Rectal smooth muscle tissue (tissue), 1 donor: ENCODE results near the gene GPC5.
"Not testable (repeated sequence)": the region's sequence is repeated elsewhere in the genome, so short reads cannot be mapped to it uniquely, and the experiment has no call there.

Source experiments
- H3K27ac ChIP-seq: one replicate; pipeline ENCODE4 v1.7.0; 2013; ENCODE audit warnings: low read depth, low read length, inconsistent platforms
- H3K27me3 ChIP-seq: one replicate; pipeline ENCODE4 v1.7.0; 2013; ENCODE audit warnings: low read length; ENCODE audit not compliant: control insufficient read depth, insufficient read depth
- H3K36me3 ChIP-seq: one replicate; pipeline ENCODE4 v1.7.0; 2013; ENCODE audit warnings: low read length; ENCODE audit not compliant: control insufficient read depth, insufficient read depth
- H3K4me1 ChIP-seq: one replicate; pipeline ENCODE4 v1.7.0; 2013; ENCODE audit warnings: low read length; ENCODE audit not compliant: control insufficient read depth, insufficient read depth
- H3K4me3 ChIP-seq: one replicate; pipeline ENCODE4 v1.7.0; 2013; ENCODE audit warnings: low read length
- H3K9ac ChIP-seq: one replicate; pipeline ENCODE4 v1.7.0; 2013; ENCODE audit warnings: low read length

The GPC5 gene

GRCh38 chr13:91764527-91764926 lies 366.1 kb downstream of the GPC5 start:
- Histone ChIP-seq H3K36me3 (no peaks in the 10 kb centered on the region), H3K9ac (no peak overlapping the region), H3K27me3 (no peaks in the 10 kb centered on the region), H3K4me3 (no peak overlapping the region), H3K27ac (no peak overlapping the region), H3K4me1 (no peaks in the 10 kb centered on the region)

DNA sequence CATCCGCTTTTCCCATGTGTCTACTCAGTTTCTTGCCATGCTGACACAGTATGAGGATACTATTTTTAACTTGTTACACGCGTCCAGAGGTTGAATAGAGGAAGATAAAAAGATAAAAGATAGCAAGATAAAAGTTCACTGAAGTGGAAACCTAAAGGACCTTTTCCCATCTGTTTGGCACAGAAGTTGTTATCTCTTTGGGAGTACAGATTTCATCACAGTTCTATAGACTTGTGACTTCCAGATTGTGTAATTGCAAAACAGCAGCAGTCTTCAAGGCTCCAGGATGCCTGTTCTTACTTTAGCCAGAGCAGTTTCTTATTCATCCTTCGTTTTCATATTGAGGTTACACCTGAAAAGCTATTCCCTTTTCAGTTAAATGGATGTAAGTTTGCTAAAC lies 369.2 kb downstream of the GPC5 start:
- Histone ChIP-seq H3K27ac (no peak overlapping the region), H3K4me1 (no peaks in the 10 kb centered on the region), H3K36me3 (no peaks in the 10 kb centered on the region), H3K4me3 (no peak overlapping the region), H3K27me3 (no peaks in the 10 kb centered on the region), H3K9ac (no peak overlapping the region)

GRCh38 chr13:91768746-91769145 lies 370.3 kb downstream of the GPC5 start:
- Histone ChIP-seq H3K36me3 (no peaks in the 10 kb centered on the region), H3K27ac (no peak overlapping the region), H3K27me3 (no peaks in the 10 kb centered on the region), H3K4me1 (no peaks in the 10 kb centered on the region), H3K9ac (no peak overlapping the region), H3K4me3 (no peak overlapping the region)

DNA sequence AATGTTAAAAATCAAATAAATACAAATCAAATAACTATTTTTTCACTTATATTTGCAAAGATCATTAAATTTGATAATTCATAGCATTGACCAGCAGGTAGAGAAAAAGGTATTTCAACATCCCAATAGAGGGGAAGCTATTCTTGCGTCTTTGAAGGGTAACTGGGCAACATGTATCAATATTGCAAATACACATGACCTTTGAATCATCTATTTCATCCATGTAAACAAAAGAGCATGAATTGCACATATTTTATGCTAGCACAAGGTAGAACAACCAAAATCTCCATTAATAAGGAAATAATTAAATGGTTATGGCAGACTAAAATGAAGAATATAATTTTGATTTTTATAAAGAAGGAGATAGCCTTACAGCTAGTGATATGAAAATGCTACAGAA lies 372.8 kb downstream of the GPC5 start:
- Histone ChIP-seq H3K9ac (no peak overlapping the region), H3K36me3 (no peaks in the 10 kb centered on the region), H3K27ac (no peak overlapping the region), H3K27me3 (no peaks in the 10 kb centered on the region), H3K4me3 (no peak overlapping the region), H3K4me1 (no peaks in the 10 kb centered on the region)

DNA sequence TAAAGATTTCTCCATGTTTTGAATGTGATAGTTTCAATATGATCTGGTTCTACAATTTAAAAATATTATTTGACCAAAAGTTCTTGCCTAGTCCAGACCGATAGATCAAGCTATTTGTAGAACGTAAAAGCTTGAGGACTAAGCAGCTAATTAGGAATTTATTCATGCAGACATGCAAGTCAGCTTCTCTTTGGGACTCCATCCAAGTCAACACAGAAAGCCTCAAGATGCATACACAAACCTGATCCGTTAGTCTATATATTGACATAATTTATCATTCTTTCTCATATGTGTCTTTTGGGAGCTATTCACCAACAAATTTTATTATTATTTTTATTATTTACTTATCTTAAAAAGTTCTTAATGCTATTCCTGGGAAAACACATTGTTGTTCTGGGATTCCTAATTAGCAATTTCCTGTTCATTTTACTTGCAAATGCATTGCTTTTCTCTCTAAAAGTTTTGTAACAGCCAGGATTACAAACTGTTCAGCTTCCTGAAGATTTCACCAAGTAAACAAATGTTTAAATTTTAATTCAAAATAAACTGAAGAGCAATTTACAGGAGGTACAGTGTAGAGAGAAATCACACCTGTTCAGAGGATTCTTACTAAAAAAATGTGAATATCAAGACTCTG lies 375.3 kb downstream of the GPC5 start:
- H3K36me3 ChIP-seq: no peaks in the 10 kb centered on the region
- H3K4me3 ChIP-seq: no peak overlapping the region
- no peaks in the 10 kb centered on the region for H3K4me1 ChIP-seq
- H3K27me3 ChIP-seq: no peaks in the 10 kb centered on the region
- no peak overlapping the region for H3K27ac ChIP-seq
- H3K9ac ChIP-seq: no peak overlapping the region

GRCh38 chr13:91774397-91774796 lies 376.0 kb downstream of the GPC5 start:
- no peaks in the 10 kb centered on the region for H3K27me3 ChIP-seq
- H3K4me3 ChIP-seq: no peak overlapping the region
- no peak overlapping the region for H3K9ac ChIP-seq
- H3K36me3 ChIP-seq: no peaks in the 10 kb centered on the region
- H3K27ac ChIP-seq: no peak overlapping the region
- H3K4me1 ChIP-seq: no peaks in the 10 kb centered on the region

GRCh38 chr13:91776611-91777193 lies 378.3 kb downstream of the GPC5 start:
- Histone ChIP-seq H3K9ac (no peak overlapping the region), H3K36me3 (no peaks in the 10 kb centered on the region), H3K4me1 (no peaks in the 10 kb centered on the region), H3K4me3 (no peak overlapping the region), H3K27me3 (no peaks in the 10 kb centered on the region), H3K27ac (no peak overlapping the region)

- Histone ChIP-seq H3K4me1 (no peaks in the 10 kb centered on the region), H3K9ac (no peak overlapping the region), H3K27ac (no peak overlapping the region), H3K27me3 (no peaks in the 10 kb centered on the region), H3K4me3 (no peak overlapping the region), H3K36me3 (no peaks in the 10 kb centered on the region)
Measured at GRCh38 chr13:91778123-91778522, 379.7 kb downstream of the GPC5 start.

DNA sequence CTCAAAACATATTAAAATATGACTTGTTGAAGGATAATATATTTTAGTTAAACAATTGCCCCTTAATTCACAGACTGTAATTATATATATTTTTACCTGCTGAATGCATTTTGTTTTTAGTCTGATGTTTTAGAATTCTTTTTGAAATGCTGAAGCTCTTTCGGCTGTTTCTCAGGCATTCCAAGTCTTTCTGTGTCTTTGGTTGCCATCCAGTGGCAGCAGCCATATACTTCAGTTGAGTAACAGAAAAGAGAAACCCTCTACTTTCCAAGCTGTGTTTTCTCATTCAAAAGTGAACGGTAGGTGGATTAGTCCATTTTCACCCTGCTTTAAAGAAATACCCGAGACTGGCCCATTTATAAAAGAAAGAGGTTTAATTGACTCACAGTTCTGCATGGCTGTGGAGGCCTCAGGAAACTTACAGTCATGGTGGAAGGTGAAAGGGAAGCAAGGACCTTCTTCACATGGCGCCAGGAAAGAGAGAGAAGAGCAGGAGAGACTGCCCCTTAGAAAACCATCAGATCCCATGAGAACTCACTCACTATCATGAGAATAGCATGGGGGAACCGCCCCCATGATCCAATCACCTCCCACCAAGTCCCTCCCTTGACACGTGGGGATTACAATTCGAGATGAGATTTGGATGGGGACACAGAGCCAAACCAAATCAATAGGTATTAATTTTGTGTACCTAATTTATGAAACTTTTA lies 383.7 kb downstream of the GPC5 start:
- not testable (repeated sequence) for H3K9ac ChIP-seq, H3K27ac ChIP-seq, H3K4me3 ChIP-seq, H3K36me3 ChIP-seq, H3K27me3 ChIP-seq, H3K4me1 ChIP-seq

- no peaks in the 10 kb centered on the region for H3K36me3 ChIP-seq
- H3K4me1 ChIP-seq: no peaks in the 10 kb centered on the region
- H3K27ac ChIP-seq: no peak overlapping the region
- no peaks in the 10 kb centered on the region for H3K27me3 ChIP-seq
- H3K9ac ChIP-seq: no peak overlapping the region
- H3K4me3 ChIP-seq: no peak overlapping the region
Measured at GRCh38 chr13:91785431-91786119, 387.2 kb downstream of the GPC5 start.

DNA sequence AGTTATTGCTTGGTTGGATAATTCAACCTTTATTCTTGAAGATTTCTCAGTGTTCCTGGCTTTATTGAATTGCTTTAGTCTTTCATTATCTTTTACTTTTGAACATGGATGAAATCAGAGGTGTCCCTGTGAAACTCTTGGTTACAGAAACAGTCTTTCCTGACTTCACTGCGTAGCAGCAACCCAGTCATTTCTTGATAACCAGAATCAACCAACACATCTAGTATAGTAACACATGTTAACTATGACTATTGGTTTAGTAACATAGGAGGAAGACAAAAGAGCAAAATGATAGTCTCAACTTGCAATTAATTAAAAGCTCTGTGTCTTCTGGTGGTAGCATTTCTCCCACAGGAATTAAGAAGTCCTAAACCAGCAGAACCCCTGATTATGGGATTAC lies 393.6 kb downstream of the GPC5 start:
- H3K27me3 ChIP-seq: no peaks in the 10 kb centered on the region
- H3K9ac ChIP-seq: no peak overlapping the region
- H3K4me3 ChIP-seq: no peak overlapping the region
- no peaks in the 10 kb centered on the region for H3K4me1 ChIP-seq
- H3K27ac ChIP-seq: no peak overlapping the region
- H3K36me3 ChIP-seq: no peaks in the 10 kb centered on the region

DNA sequence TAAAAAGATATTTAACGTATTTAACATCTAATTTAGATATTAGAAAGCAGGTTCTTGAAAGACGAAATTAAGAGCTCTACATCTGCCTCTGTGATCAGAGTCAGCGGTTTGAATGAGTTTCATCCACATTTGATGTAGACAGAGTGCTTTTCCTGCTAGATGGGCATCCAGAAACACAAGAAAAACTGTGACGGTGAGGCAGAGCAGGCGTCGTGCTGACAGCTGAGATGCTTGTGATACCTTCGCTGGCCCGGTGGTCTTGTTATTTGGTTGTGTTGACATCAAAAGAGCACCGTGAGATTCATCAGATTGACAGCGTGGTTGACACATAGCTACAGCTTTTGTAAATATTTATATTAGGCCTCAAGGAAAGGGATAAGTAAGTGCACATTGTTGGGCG lies 399.1 kb downstream of the GPC5 start:
- no peak overlapping the region for H3K27ac ChIP-seq
- no peaks in the 10 kb centered on the region for H3K27me3 ChIP-seq
- no peak overlapping the region for H3K4me3 ChIP-seq
- no peak overlapping the region for H3K9ac ChIP-seq
- no peaks in the 10 kb centered on the region for H3K4me1 ChIP-seq
- no peaks in the 10 kb centered on the region for H3K36me3 ChIP-seq
